Prostate gland (tissue), 2 donors: ENCODE measurements around the gene FER.

Source experiments
- CTCF ChIP-seq, 4 experiments: fragments of 200-600 bp in 2 of 4; fragments of 450-650 bp in 2 of 4; sonication (generic) in 2 of 4; IDR thresholded peaks; 1 replicate in 3 of 4; 2 replicates in 1 of 4; pipeline ENCODE4 v1.5.1; 2016 to 2019; ENCODE audit warnings: antibody characterized with exemption in 4 of 4, mild to moderate bottlenecking in 2 of 4, moderate library complexity in 2 of 4
- POLR2AphosphoS5 ChIP-seq: sonication (generic); formaldehyde crosslinking; IDR thresholded peaks from one replicate; pipeline ENCODE4 v1.6.1; 2017; ENCODE audit warnings: antibody characterized with exemption

GRCh38 chr5:108818613-108819272, 71.0 kb downstream of the FER start:
- TF ChIP-seq POLR2AphosphoS5 (no peak), CTCF (IDR thresholded peaks at IDR 0.05) (no peak)
